Small intestine (tissue), 7 donors: Measurements from ENCODE around the gene EIF1. TPM values are rescaled to one million over a fixed set of nuclear protein-coding genes. Genes with fewer than 3 reads are reported as not detected.
A peak's percentile ranks its signal among the peaks of the same experiment; 100 is the strongest.

Experiments
- DNase-seq, 2 donors: peaks; one replicate each; pipeline versions ENCODE4 v3.0.0 to v3.0.0-alpha.2; 2013
- FAIRE-seq: peaks from 2 replicates; lab custom pipeline; 2012; peaks lifted over from hg19 to GRCh38; lab: Jason Lieb, UNC
- H3K27ac ChIP-seq, 3 donors: one replicate each; pipeline ENCODE4 v1.5.1; 2013; ENCODE audit warnings: low read length in 2 of 3, mild to moderate bottlenecking in 2 of 3, control low read depth in 1 of 3, inconsistent platforms in 1 of 3, low read depth in 1 of 3, moderate library complexity in 1 of 3
- H3K27me3 ChIP-seq, 3 donors: one replicate each; pipeline ENCODE4 v1.6.1; 2013; ENCODE audit warnings: low read length in 3 of 3, inconsistent platforms in 1 of 3; ENCODE audit not compliant: control insufficient read depth in 3 of 3, insufficient read depth in 3 of 3
- H3K36me3 ChIP-seq, 3 donors: one replicate each; pipeline ENCODE4 v1.6.1; 2013; ENCODE audit warnings: low read length in 3 of 3, inconsistent platforms in 1 of 3, low read depth in 1 of 3, mild to moderate bottlenecking in 1 of 3, moderate library complexity in 1 of 3; ENCODE audit not compliant: control insufficient read depth in 3 of 3, insufficient read depth in 2 of 3
- H3K4me1 ChIP-seq, 3 donors: one replicate each; pipeline ENCODE4 v1.6.1; 2013; ENCODE audit warnings: low read length in 2 of 3, inconsistent platforms in 1 of 3, low read depth in 1 of 3, mild to moderate bottlenecking in 1 of 3, moderate library complexity in 1 of 3; ENCODE audit not compliant: control insufficient read depth in 3 of 3, insufficient read depth in 2 of 3
- H3K4me3 ChIP-seq, 3 donors: one replicate each; pipeline ENCODE4 v1.5.1; 2013; ENCODE audit warnings: low read length in 3 of 3, control low read depth in 1 of 3, inconsistent platforms in 1 of 3, low read depth in 1 of 3, mild to moderate bottlenecking in 1 of 3, moderate library complexity in 1 of 3
- H3K9me3 ChIP-seq, 2 donors: one replicate each; pipeline ENCODE4 v1.6.1; 2013; ENCODE audit warnings: low read depth in 1 of 2, low read length in 1 of 2; ENCODE audit not compliant: control insufficient read depth in 2 of 2, insufficient read depth in 1 of 2
- WGBS, 3 donors: extraction: QIAGEN DNeasy Blood & Tissue Kit; methylation state at CpG; one replicate each; pipeline ENCODE4 v1.1.7; 2013; 5-methylcytosine and 5-hydroxymethylcytosine counted together
- polyA plus RNA-seq, 4 donors: library from polyadenylated mRNA; stranded (reverse) in 3 of 4; unstranded in 1 of 4; fragments of 200-250 nt in 3 of 4; fragments of 120-200 nt in 1 of 4; gene quantifications; one replicate each; pipeline versions ENCODE4 v1.2.1 to v1.2.3, GENCODE V29; 2013
- donor health status: healthy with polysubstance abuse.
- donor health status: control.
- donor health status: control.
- donor health status: Bipolar disorder and iron deficiency.
- donor health status: healthy.

The EIF1 gene
- polyA plus RNA-seq, 4 donors = 328 to 770 (median 618) TPM

- Histone ChIP-seq H3K4me3 (no peak overlapping the region), H3K36me3 (no peaks in the 10 kb centered on the region), H3K4me1 (peaks cover 0 to 14% (median 0%) of the 10 kb centered on the region in 3 donors), H3K9me3 (no peaks in the 10 kb centered on the region), H3K27me3 (peaks cover 2 to 53% (median 9%) of the 10 kb centered on the region in 3 donors), H3K27ac (no peak overlapping the region)
- WGBS, 3 donors = 27 to 38% (median 28%) methylated on average over 4 of the region's 4 CpGs
- FAIRE-seq = no peak
- DNase-seq = no peak
Observed at GRCh38 chr17:41730479-41730878, 41.8 kb downstream of the EIF1 start.

GRCh38 chr17:41731836-41732235 lies 43.2 kb downstream of the EIF1 start:
- DNase-seq (no peak), FAIRE-seq (no peak)
- no peak overlapping the region for H3K27ac ChIP-seq
- H3K4me3 ChIP-seq = no peak overlapping the region
- 40 to 53% (median 47%) methylated on average over 3 of the region's 3 CpGs for WGBS, 3 donors
- H3K27me3 ChIP-seq = peaks cover 2 to 67% (median 9%) of the 10 kb centered on the region in 3 donors
- H3K9me3 ChIP-seq = no peaks in the 10 kb centered on the region
- peaks cover 0 to 14% (median 0%) of the 10 kb centered on the region in 3 donors for H3K4me1 ChIP-seq
- no peaks in the 10 kb centered on the region for H3K36me3 ChIP-seq

- Histone ChIP-seq H3K27me3 (peaks cover 2 to 78% (median 9%) of the 10 kb centered on the region in 3 donors), H3K27ac (no peak overlapping the region), H3K4me3 (peak overlapping the region in 2 of 3 donors; percentile 28 to 39), H3K36me3 (no peaks in the 10 kb centered on the region), H3K4me1 (peaks cover 0 to 18% (median 0%) of the 10 kb centered on the region in 3 donors), H3K9me3 (no peaks in the 10 kb centered on the region)
- DNase-seq = peak in 1 of 2 donors; percentile 32
- WGBS, 3 donors = 7 to 16% (median 14%) methylated on average over 20 to 40 of the region's 40 CpGs
- no peak for FAIRE-seq
Observed at GRCh38 chr17:41733348-41734138, 44.9 kb downstream of the EIF1 start.

- FAIRE-seq = no peak
Observed at GRCh38 chr17:41734139-41734948, 45.7 kb downstream of the EIF1 start, which contains the start of gene HAP1. Gene HAP1 (minus strand): TSS chr17:41734643. CDS start chr17:41734634, 9 bp downstream.

GRCh38 chr17:41734949-41735313 lies 46.2 kb downstream of the EIF1 start:
- no peak for DNase-seq
- Histone ChIP-seq H3K4me3 (peak overlapping the region in 2 of 3 donors; percentile 28 to 39), H3K27ac (no peak overlapping the region), H3K4me1 (peaks cover 0 to 18% (median 0%) of the 10 kb centered on the region in 3 donors), H3K27me3 (peaks cover 2 to 78% (median 9%) of the 10 kb centered on the region in 3 donors), H3K9me3 (no peaks in the 10 kb centered on the region), H3K36me3 (no peaks in the 10 kb centered on the region)
- WGBS, 3 donors = 4 to 6% (median 4%) methylated on average over 23 of the region's 23 CpGs
- no peak for FAIRE-seq

More at GRCh38 chr17:41734139-41734948, 45.7 kb downstream of the EIF1 start, which contains the start of gene HAP1:
- H3K27me3 ChIP-seq = peaks cover 2 to 78% (median 9%) of the 10 kb centered on the region in 3 donors
- H3K4me3 ChIP-seq = peak within 1 kb of the TSS in 2 of 3 donors; percentile 28 to 39
- no peaks in the 10 kb centered on the region for H3K36me3 ChIP-seq
- H3K4me1 ChIP-seq = peaks cover 0 to 18% (median 0%) of the 10 kb centered on the region in 3 donors
- no peak within 1 kb of the TSS for H3K27ac ChIP-seq
- no peaks in the 10 kb centered on the region for H3K9me3 ChIP-seq
- DNase-seq = peak in 1 of 2 donors; percentile 48
- 1 to 3% (median 1%) methylated on average over 63 to 77 of the region's 77 CpGs for WGBS, 3 donors

- no peak overlapping the region for H3K4me3 ChIP-seq
- peaks cover 2 to 70% (median 7%) of the 10 kb centered on the region in 3 donors for H3K27me3 ChIP-seq
- DNase-seq = no peak
- WGBS, 3 donors = 84 to 90% (median 84%) methylated on average over 4 of the region's 4 CpGs
- no peaks in the 10 kb centered on the region for H3K9me3 ChIP-seq
- no peak for FAIRE-seq
- H3K4me1 ChIP-seq = peaks cover 0 to 18% (median 0%) of the 10 kb centered on the region in 3 donors
- H3K27ac ChIP-seq = no peak overlapping the region
- H3K36me3 ChIP-seq = no peaks in the 10 kb centered on the region
Observed at GRCh38 chr17:41735744-41736143, 47.1 kb downstream of the EIF1 start.

- no peak for DNase-seq
- no peak for FAIRE-seq
- no peak overlapping the region for H3K4me3 ChIP-seq
- H3K36me3 ChIP-seq = no peaks in the 10 kb centered on the region
- WGBS, 3 donors = 63 to 72% (median 65%) methylated on average over 17 of the region's 17 CpGs
- no peaks in the 10 kb centered on the region for H3K9me3 ChIP-seq
- no peak overlapping the region for H3K27ac ChIP-seq
- H3K4me1 ChIP-seq = peaks cover 0 to 18% (median 0%) of the 10 kb centered on the region in 3 donors
- peaks cover 2 to 57% (median 6%) of the 10 kb centered on the region in 3 donors for H3K27me3 ChIP-seq
Observed at GRCh38 chr17:41736983-41737679, 48.4 kb downstream of the EIF1 start.

GRCh38 chr17:41737680-41738023 lies 49.0 kb downstream of the EIF1 start:
- Histone ChIP-seq H3K27me3 (peaks cover 2 to 52% (median 2%) of the 10 kb centered on the region in 3 donors), H3K27ac (no peak overlapping the region), H3K4me1 (peaks cover 0 to 18% (median 0%) of the 10 kb centered on the region in 3 donors), H3K36me3 (no peaks in the 10 kb centered on the region), H3K9me3 (no peaks in the 10 kb centered on the region), H3K4me3 (no peak overlapping the region)
- WGBS, 3 donors = 36 to 44% (median 41%) methylated on average over 5 of the region's 5 CpGs
- no peak for FAIRE-seq
- DNase-seq = no peak
